Spleen (tissue), 7 donors: Measurements from ENCODE around the gene DBF4B.

ENCODE experiments used
- POLR2A ChIP-seq, 3 donors: fragments of 450-650 bp; IDR thresholded peaks; one replicate each; pipeline ENCODE4 v1.5.1; 2017; ENCODE audit warnings: antibody characterized with exemption in 3 of 3, mild to moderate bottlenecking in 1 of 3
- POLR2AphosphoS5 ChIP-seq, 3 donors: sonication (generic); formaldehyde crosslinking; IDR thresholded peaks; one replicate each; pipeline ENCODE4 v1.5.1; 2017; ENCODE audit warnings: antibody characterized with exemption in 3 of 3
- TF ChIP-seq, protein P1 (sequence below), 11 experiments: fragments of 200-600 bp in 7 of 11; fragments of 450-650 bp in 4 of 11; sonication (generic) in 4 of 11; IDR thresholded peaks in 8 of 11; conservative IDR thresholded peaks in 3 of 11; 1 replicate in 7 of 11; 2 replicates in 4 of 11; pipeline versions ENCODE4 v1.4.0 to v1.8.0; 2016 to 2021; ENCODE audit warnings: antibody characterized with exemption in 11 of 11, inconsistent platforms in 4 of 11, mild to moderate bottlenecking in 1 of 11
- donor health status: DM: no; HTN: no; CAD: no; lungs with moderate emphysema.
- donor health status: DM: no; HTN: no; CAD: no.
- donor health status: DM: no; HTN: no; CAD: no.

DNA sequence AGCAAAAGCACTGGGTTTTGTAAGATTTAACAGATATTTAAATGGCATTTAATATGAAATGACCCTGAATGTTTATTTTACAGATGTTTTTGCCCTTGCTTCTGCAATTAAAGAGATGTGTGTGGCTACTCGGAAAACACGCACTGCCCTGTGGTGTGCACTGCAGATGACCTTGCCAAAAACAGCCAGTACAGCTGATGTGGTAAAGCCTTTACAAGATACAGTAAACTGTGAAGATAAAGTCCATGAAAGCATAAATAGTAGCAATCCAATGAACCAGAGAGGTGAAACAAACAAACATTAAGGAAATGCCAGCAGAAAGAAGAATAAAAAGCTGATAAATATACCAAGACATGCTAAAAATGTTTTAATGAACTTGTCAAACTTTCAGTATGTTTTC, 34.6 kb upstream of the DBF4B start:
- TF ChIP-seq POLR2A (IDR thresholded peaks at IDR 0.05) (no peak), POLR2AphosphoS5 (IDR thresholded peaks at IDR 0.05) (no peak)
- TF ChIP-seq, protein P1, sequence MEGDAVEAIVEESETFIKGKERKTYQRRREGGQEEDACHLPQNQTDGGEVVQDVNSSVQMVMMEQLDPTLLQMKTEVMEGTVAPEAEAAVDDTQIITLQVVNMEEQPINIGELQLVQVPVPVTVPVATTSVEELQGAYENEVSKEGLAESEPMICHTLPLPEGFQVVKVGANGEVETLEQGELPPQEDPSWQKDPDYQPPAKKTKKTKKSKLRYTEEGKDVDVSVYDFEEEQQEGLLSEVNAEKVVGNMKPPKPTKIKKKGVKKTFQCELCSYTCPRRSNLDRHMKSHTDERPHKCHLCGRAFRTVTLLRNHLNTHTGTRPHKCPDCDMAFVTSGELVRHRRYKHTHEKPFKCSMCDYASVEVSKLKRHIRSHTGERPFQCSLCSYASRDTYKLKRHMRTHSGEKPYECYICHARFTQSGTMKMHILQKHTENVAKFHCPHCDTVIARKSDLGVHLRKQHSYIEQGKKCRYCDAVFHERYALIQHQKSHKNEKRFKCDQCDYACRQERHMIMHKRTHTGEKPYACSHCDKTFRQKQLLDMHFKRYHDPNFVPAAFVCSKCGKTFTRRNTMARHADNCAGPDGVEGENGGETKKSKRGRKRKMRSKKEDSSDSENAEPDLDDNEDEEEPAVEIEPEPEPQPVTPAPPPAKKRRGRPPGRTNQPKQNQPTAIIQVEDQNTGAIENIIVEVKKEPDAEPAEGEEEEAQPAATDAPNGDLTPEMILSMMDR (IDR thresholded peaks at IDR 0.05 in 8 of 11, conservative IDR thresholded peaks at IDR 0.05 in 3 of 11) = no peak
